ENCODE results near the gene ZC3H7B.

DNA sequence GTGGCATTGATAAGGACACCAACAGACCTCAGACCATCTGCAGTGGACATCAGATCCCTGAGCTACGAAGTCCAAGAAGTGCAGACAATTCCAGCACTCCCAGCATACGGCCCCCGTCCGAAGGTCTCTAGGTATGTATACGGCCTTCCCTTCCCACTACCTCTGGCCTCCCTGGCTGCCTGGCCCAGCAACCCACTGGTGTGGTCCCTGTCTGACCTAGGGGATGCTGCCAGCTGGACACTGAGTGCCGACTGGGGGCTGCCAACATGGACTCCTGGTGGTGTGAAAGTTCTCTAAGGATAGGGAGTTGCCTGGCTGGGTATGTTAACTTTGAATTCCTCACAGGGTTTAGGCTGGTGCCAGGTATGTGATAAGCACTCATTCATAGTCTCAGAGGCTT is 62.9 kb downstream of the ZC3H7B start:
- TF ChIP-seq SPI1 (IDR thresholded peaks at IDR 0.05; ENCODE audit: borderline replicate concordance, low read depth) (no peak), GABPA (IDR thresholded peaks at IDR 0.05; ENCODE audit: low read depth) (no peak)
